HepG2 (cell line): Measurements from ENCODE around the gene PPP6R2. TPM values are rescaled to one million over a fixed set of nuclear protein-coding genes. Genes with fewer than 3 reads are reported as not detected.
A peak's percentile ranks its signal among the peaks of the same experiment; 100 is the strongest.

Source experiments
- ATAC-seq: fragments of 200-7000 bp; cut with Tn5 transposase; 3 replicates; pipeline ENCODE4 v1.9.1; 2020; ENCODE audit warnings: mild to moderate bottlenecking, moderate library complexity
- BruUV-seq: library from RNA; stranded (reverse); fragments of 400-500 nt; replicated peaks from 2 replicates; lab custom pipeline; 2021; lab: Mats Ljungman, UMichigan
- CTCF ChIA-PET: fragments of 300-600 bp; formaldehyde crosslinking; extraction: SDS; loops from one replicate; lab custom pipeline; 2021; ENCODE audit warnings: low total read pairs, inconsistent platforms, low intra/inter-chr PET ratio; lab: Yijun Ruan, JAX
- POLR2A ChIA-PET: fragments of 350-600 bp; sonication (Branson Sonifier 250); formaldehyde crosslinking; loops from one replicate; lab custom pipeline; 2020; ENCODE audit warnings: antibody characterized with exemption, inconsistent platforms; lab: Yijun Ruan, JAX
- DNase-seq: peaks from one replicate; pipeline ENCODE4 v3.0.0-alpha.2; 2015; ENCODE audit warnings: low spot score
- FAIRE-seq: peaks from 3 replicates; lab custom pipeline; 2011; peaks lifted over from hg19 to GRCh38; lab: Jason Lieb, UNC
- H2AFZ ChIP-seq: one replicate; pipeline ENCODE4 v1.6.1; 2011; ENCODE audit warnings: low read length, inconsistent platforms
- H3K27ac ChIP-seq: fragments of 300-600 bp; 3 replicates; pipeline ENCODE4 v1.8.0; 2011; ENCODE audit warnings: mixed run types, mild to moderate bottlenecking, mixed read lengths, low read length, inconsistent platforms; ENCODE audit not compliant: insufficient read depth; ENCODE audit errors: extremely low read length
- H3K27me3 ChIP-seq, 2 experiments: fragments of 200-600 bp in 1 of 2; 2 replicates in 1 of 2; 3 replicates in 1 of 2; pipeline versions ENCODE4 v1.6.0 to v1.8.0; 2011; ENCODE audit warnings: low read length in 2 of 2, mild to moderate bottlenecking in 2 of 2, moderate library complexity in 2 of 2, inconsistent platforms in 1 of 2; ENCODE audit not compliant: insufficient read depth in 2 of 2, control insufficient read depth in 1 of 2
- H3K36me3 ChIP-seq, 2 experiments: fragments of 200-600 bp in 1 of 2; replicated peaks in 1 of 2; 2 replicates in 1 of 2; 3 replicates in 1 of 2; pipeline versions ENCODE4 v1.5.1 to v1.8.0; 2011; ENCODE audit warnings: low read length in 2 of 2, inconsistent platforms in 1 of 2; ENCODE audit not compliant: insufficient read depth in 2 of 2, control insufficient read depth in 1 of 2
- H3K4me1 ChIP-seq: 2 replicates; pipeline ENCODE4 v1.5.1; 2012; ENCODE audit warnings: low read length, inconsistent platforms; ENCODE audit not compliant: insufficient read depth
- H3K4me2 ChIP-seq: 2 replicates; pipeline ENCODE4 v1.6.0; 2011; ENCODE audit warnings: low read depth, low read length, inconsistent platforms
- H3K4me3 ChIP-seq, 3 experiments: fragments of 200-600 bp in 1 of 3; sonication (generic), shearing (Covaris generic) in 1 of 3; replicated peaks in 1 of 3; 2 replicates each; pipeline ENCODE4 v1.5.1; 2011 to 2016; ENCODE audit warnings: low read length in 3 of 3, inconsistent platforms in 2 of 3, low read depth in 2 of 3, mild to moderate bottlenecking in 2 of 3, control low read depth in 1 of 3, mixed read lengths in 1 of 3; ENCODE audit not compliant: insufficient read depth in 1 of 3
- H3K79me2 ChIP-seq: one replicate; pipeline ENCODE4 v1.6.1; 2011; ENCODE audit warnings: low read length, inconsistent platforms; ENCODE audit not compliant: insufficient read depth
- H3K9ac ChIP-seq: 2 replicates; pipeline ENCODE4 v1.6.0; 2011; ENCODE audit warnings: mild to moderate bottlenecking, low read depth, low read length, inconsistent platforms; ENCODE audit not compliant: insufficient read depth
- H3K9me3 ChIP-seq: 2 replicates; pipeline ENCODE4 v1.5.1; 2012; ENCODE audit warnings: mild to moderate bottlenecking, low read length
- H4K20me1 ChIP-seq: 2 replicates; pipeline ENCODE4 v1.6.0; 2011; ENCODE audit warnings: inconsistent platforms, mild to moderate bottlenecking, low read length, moderate library complexity; ENCODE audit not compliant: insufficient read depth
- BATF2 ChIP-seq: sonication (generic); formaldehyde crosslinking; IDR thresholded peaks from 2 replicates; pipeline ENCODE4 v1.8.0; 2022; ENCODE audit warnings: mild to moderate bottlenecking, missing genetic modification reagents, moderate library complexity
- E2F1 ChIP-seq: sonication (generic); formaldehyde crosslinking; IDR thresholded peaks from 2 replicates; pipeline ENCODE4 v1.5.0; 2020; ENCODE audit warnings: missing genetic modification reagents
- RBFOX2 ChIP-seq: fragments of 200-400 bp; formaldehyde crosslinking; IDR thresholded peaks from 2 replicates; pipeline ENCODE4 v1.6.1; 2017; ENCODE audit warnings: low read depth, mild to moderate bottlenecking, low read length
- ZNF687 ChIP-seq: sonication (generic); formaldehyde crosslinking; IDR thresholded peaks from 2 replicates; pipeline ENCODE4 v1.5.1; 2020; ENCODE audit warnings: mild to moderate bottlenecking, missing genetic modification reagents, moderate library complexity
- WGBS: methylation state at CpG from one replicate; pipeline ENCODE4 v1.1.6; 2017; ENCODE audit warnings: low lambda C conversion rate; 5-methylcytosine and 5-hydroxymethylcytosine counted together
- in situ Hi-C: cut with HindIII; loops from 2 replicates; pipeline ENCODE4 v1.10.0; 2017; ENCODE audit warnings: low pct_unique_long_range_greater_than_20kb; ENCODE audit not compliant: extremely low pct_ligation_motif_present
- intact Hi-C: fragments of 100-400 bp; cut with micrococcal nuclease; formaldehyde crosslinking; loops from one replicate; pipeline ENCODE4 v1.10.0; 2022; ENCODE audit not compliant: unreplicated experiment
- polyA plus RNA-seq, 8 experiments: library from polyadenylated mRNA; depleted of rRNA in 3 of 8; stranded (reverse) in 7 of 8; unstranded in 1 of 8; fragments of >200 nt; fragmentation: Illumina TruSeq in 4 of 8; extraction: Trizol in 4 of 8; gene quantifications; 2 replicates each; pipeline versions ENCODE4 v1.2.1 to v1.2.3, GENCODE V29; 2011 to 2016; ENCODE audit warnings: low read depth in 4 of 8, missing spikeins in 1 of 8, mixed read lengths in 1 of 8; ENCODE audit not compliant: insufficient read depth in 1 of 8
- total RNA-seq, 5 experiments: library from RNA; depleted of rRNA; stranded (reverse); fragments of >200 nt; fragmentation: Illumina TruSeq; extraction: Trizol; gene quantifications; 2 replicates each; pipeline ENCODE4 v1.2.3, GENCODE V29; 2016; ENCODE audit warnings: low read depth in 1 of 5

PPP6R2 gene
- total and polyA plus RNA-seq, 2 of the 13 experiments (the other 11 are each of a cell fraction or from before 2014, with no cell fraction given) = 55.0 to 102 TPM

- TF ChIP-seq ZNF687 (CRISPR knock-in tag) = peak; percentile 49
Observed at GRCh38 chr22:50302041-50302541, 41.0 kb upstream of the PPP6R2 start (continued).

GRCh38 chr22:50302564-50302963 lies 40.6 kb upstream of the PPP6R2 start:
- peaks cover 0 to 2% of the 10 kb centered on the region in 2 experiments; a peak in 1 of 5 replicates for H3K36me3 ChIP-seq
- intact Hi-C loops = no loop called here
- ChIA-PET CTCF (no interaction called here), POLR2A (interaction anchor here (1.0 to 6.7 kb wide), 2 partner anchors 10 to 13 kb away, joined by 3 to 126 read pairs; no protein-coding TSS in a partner anchor)
- H3K27ac ChIP-seq = no peak overlapping the region
- DNase-seq (no peak), FAIRE-seq (no peak), ATAC-seq (no peak)
- in situ Hi-C loops = no loop called here
- H2AFZ ChIP-seq = no peak overlapping the region
- TF ChIP-seq E2F1 (CRISPR knock-in tag) = no peak
- TF ChIP-seq RBFOX2 = 0 out of 2 replicates have a peak, but pooled peaks have one; percentile 20
- TF ChIP-seq BATF2 (CRISPR knock-in tag) = no peak
- no CpG with 5 or more reads among the region's 5 CpGs for WGBS
- H4K20me1 ChIP-seq = peaks cover 7% of the 10 kb centered on the region; the same call in 1 of the 2 replicates
- no peaks in the 10 kb centered on the region for H3K27me3 ChIP-seq
- H3K9me3 ChIP-seq = no peaks in the 10 kb centered on the region
- peak overlapping the region; percentile 33; the same call in 1 of the 2 replicates for H3K9ac ChIP-seq
- H3K4me2 ChIP-seq = no peak overlapping the region
- H3K4me1 ChIP-seq = peaks cover 70% of the 10 kb centered on the region
- no TSS peak for BruUV-seq
- peaks cover 74% of the 10 kb centered on the region for H3K79me2 ChIP-seq
- no peak overlapping the region for H3K4me3 ChIP-seq
